Measurements from ENCODE around the gene OXTR.

Gene OXTR

DNA sequence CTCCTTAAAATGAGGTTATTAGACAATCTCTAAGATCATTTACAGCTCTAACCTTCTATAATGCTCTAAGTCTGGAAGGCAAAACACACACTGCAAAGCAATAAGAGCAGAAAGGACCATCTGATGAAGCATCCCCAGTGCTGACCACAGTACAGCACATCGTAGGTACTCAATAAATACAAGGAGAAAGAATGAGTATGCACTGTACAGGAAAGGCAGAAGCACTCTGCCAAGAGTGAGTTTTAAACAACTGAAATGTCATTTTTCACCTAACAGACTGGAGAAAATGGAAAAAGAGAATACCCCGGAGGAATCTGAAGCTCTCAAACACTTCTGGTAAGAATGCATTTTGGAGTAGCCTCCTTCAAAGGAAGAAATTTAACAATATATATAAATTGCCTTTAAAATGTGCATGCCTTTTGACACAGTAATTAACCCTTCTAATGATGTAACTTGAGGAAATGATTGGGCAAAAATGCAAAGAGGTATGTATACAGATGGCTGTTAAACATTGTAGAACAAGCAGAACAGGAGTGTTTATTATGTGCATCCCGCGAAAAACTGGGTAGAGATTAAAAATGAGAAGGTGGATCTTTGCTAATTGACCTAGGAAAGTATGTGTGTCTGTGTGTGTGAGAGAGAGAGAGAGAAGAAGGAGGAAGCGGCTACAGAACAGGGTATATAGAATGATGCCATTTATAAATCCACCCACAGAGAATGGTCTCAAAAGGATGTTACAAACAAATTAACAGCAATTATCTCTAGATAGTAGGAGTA is 8.0 kb upstream of the OXTR start:
- no peak for DNase-seq (ENCODE audit: low spot score)
- no peak overlapping the region for H3K4me3 Mint-ChIP-seq
- no peaks in the 10 kb centered on the region for H3K4me1 Mint-ChIP-seq (ENCODE audit: low read depth)
- H3K36me3 Mint-ChIP-seq (ENCODE audit: low read depth): no peaks in the 10 kb centered on the region
- no peak overlapping the region for H3K27ac Mint-ChIP-seq
- no peaks in the 10 kb centered on the region for H3K9me3 Mint-ChIP-seq
- H3K27me3 Mint-ChIP-seq (ENCODE audit: low read depth): no peaks in the 10 kb centered on the region

DNA sequence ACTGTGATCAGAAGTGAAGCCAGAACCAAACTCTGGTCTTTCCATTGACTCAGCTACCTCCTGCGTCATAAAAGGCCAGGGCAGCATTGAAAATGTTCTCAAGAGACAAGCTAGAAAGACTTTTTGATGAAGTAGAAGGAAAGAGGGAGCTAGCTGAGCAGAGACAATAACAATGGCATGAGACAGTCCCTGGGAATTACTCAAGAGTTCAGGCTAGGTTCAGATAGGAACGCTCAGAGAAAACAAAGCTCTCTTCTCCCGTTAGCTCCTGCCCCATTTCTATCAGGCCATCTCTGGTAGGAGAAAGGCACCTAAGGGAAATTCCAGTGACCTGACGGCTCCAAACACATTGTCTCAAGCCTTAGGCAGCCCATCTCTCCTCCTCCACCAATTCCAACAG is 7.0 kb upstream of the OXTR start:
- no peak for DNase-seq (ENCODE audit: low spot score)
- no peaks in the 10 kb centered on the region for H3K36me3 Mint-ChIP-seq (ENCODE audit: low read depth)
- H3K4me3 Mint-ChIP-seq: no peak overlapping the region
- H3K27ac Mint-ChIP-seq: no peak overlapping the region
- H3K4me1 Mint-ChIP-seq (ENCODE audit: low read depth): no peaks in the 10 kb centered on the region
- no peaks in the 10 kb centered on the region for H3K27me3 Mint-ChIP-seq (ENCODE audit: low read depth)
- no peaks in the 10 kb centered on the region for H3K9me3 Mint-ChIP-seq

DNA sequence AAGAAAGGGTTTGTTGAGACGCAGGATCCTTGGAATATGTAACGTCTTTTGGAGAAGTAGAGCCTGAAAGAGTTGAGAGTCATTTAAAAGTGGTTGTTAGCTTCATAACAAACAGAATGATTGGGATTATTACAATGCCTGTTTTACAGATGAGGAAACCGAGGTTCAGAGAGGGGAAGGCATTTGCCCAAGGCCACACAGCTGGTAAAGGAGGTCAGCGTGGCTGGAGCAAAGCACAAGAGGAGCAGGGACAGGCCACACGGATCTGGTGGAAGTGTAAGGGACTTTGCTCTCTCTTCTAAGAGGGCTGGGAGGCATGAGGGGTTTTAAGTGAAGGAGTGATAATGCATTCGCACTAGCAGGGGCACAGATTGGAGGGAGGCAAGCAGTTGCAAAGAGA is 6.2 kb upstream of the OXTR start:
- no peak overlapping the region for H3K27ac Mint-ChIP-seq
- H3K4me1 Mint-ChIP-seq (ENCODE audit: low read depth): no peaks in the 10 kb centered on the region
- H3K4me3 Mint-ChIP-seq: no peak overlapping the region
- H3K36me3 Mint-ChIP-seq (ENCODE audit: low read depth): no peaks in the 10 kb centered on the region
- peaks cover 3% of the 10 kb centered on the region for H3K27me3 Mint-ChIP-seq (ENCODE audit: low read depth)
- DNase-seq (ENCODE audit: low spot score): no peak
- no peaks in the 10 kb centered on the region for H3K9me3 Mint-ChIP-seq

GRCh38 chr3:8775181-8775580 is 5.8 kb upstream of the OXTR start:
- H3K36me3 Mint-ChIP-seq (ENCODE audit: low read depth): no peaks in the 10 kb centered on the region
- H3K9me3 Mint-ChIP-seq: no peaks in the 10 kb centered on the region
- no peaks in the 10 kb centered on the region for H3K4me1 Mint-ChIP-seq (ENCODE audit: low read depth)
- no peak overlapping the region for H3K27ac Mint-ChIP-seq
- DNase-seq (ENCODE audit: low spot score): no peak
- no peak overlapping the region for H3K4me3 Mint-ChIP-seq
- H3K27me3 Mint-ChIP-seq (ENCODE audit: low read depth): peaks cover 4% of the 10 kb centered on the region

- no peaks in the 10 kb centered on the region for H3K36me3 Mint-ChIP-seq (ENCODE audit: low read depth)
- H3K27me3 Mint-ChIP-seq (ENCODE audit: low read depth): peaks cover 15% of the 10 kb centered on the region
- no peak overlapping the region for H3K27ac Mint-ChIP-seq
- H3K4me3 Mint-ChIP-seq: no peak overlapping the region
- no peak for DNase-seq (ENCODE audit: low spot score)
- no peaks in the 10 kb centered on the region for H3K9me3 Mint-ChIP-seq
- H3K4me1 Mint-ChIP-seq (ENCODE audit: low read depth): peaks cover 5% of the 10 kb centered on the region
Measured at GRCh38 chr3:8773941-8774542, 4.6 kb upstream of the OXTR start.

DNA sequence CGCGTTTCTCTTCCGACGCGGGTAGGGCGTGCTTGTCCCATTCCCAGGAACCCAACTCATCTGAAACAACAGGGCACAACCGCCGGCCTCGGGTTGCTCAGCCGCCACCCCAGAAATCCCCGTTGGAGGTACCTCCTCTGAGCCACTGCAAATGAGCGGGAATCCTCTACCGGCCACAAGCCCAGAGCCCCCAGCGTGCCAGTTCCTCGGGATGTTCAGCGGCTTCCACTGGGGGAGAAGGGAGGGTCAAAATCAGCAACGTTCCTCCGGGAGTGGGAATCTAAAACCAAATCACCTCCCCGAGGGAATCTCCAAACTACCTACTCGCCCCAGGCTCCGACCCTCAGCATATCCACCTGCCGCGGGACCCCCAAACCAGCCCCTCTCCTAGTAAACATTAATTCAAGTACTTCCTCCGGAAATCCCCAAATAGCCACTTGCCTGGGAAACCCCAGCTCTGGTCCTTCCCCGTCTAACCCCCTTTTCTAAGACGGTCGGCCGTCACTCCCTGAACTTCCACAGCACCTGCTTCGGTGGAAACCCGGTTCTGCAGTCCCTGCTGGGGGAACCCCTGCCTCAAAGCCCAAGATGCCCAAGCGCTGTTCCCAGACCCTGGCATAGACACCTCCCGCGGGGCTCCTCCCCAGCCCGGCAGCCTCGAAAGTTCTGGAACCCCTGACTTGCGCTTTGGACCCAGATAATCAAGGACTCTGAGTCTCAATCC is 887 bp downstream of the OXTR start:
- H3K36me3 Mint-ChIP-seq (ENCODE audit: low read depth): no peaks in the 10 kb centered on the region
- DNase-seq (ENCODE audit: low spot score): no peak
- peaks cover 10% of the 10 kb centered on the region for H3K4me1 Mint-ChIP-seq (ENCODE audit: low read depth)
- H3K9me3 Mint-ChIP-seq: no peaks in the 10 kb centered on the region
- peaks cover 37% of the 10 kb centered on the region for H3K27me3 Mint-ChIP-seq (ENCODE audit: low read depth)
- no peak overlapping the region for H3K27ac Mint-ChIP-seq
- H3K4me3 Mint-ChIP-seq: peak overlapping the region; percentile 67

DNA sequence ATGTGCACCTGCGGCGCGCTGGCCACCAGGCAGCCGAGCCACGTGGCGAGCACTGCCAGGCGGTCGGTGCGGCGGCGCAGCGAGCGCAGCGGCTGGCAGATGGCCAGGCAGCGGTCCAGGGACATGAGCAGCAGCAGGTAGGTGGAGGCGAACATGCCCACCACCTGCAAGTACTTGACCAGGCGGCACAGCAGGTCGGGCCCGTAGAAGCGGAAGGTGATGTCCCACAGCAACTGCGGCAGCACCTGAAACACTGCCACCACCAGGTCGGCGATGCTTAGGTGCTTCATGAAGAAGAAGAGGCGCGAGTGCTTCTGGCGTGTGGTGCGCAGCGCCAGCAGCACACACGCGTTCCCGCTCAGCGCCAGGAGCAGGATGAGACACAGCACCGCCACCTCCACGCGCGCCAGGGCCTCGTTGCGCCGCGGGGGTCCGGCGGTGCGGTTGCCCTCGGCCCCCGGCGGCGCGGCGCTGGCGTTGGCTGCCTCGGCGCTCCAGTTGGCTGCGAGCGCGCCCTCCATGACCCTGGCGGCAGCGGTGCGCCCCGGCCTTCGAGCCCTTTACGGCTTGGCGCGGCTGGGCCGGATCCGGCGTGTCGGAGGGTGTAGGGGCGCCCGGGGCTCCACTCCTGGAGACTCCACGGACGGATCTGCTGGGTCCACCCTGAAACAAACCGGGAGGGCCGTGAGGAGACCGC is 1.6 kb downstream of the OXTR start:
- H3K36me3 Mint-ChIP-seq (ENCODE audit: low read depth): no peaks in the 10 kb centered on the region
- no peaks in the 10 kb centered on the region for H3K9me3 Mint-ChIP-seq
- H3K27me3 Mint-ChIP-seq (ENCODE audit: low read depth): peaks cover 37% of the 10 kb centered on the region
- H3K4me3 Mint-ChIP-seq: no peak overlapping the region
- peaks cover 10% of the 10 kb centered on the region for H3K4me1 Mint-ChIP-seq (ENCODE audit: low read depth)
- no peak overlapping the region for H3K27ac Mint-ChIP-seq
- no peak for DNase-seq (ENCODE audit: low spot score)

DNA sequence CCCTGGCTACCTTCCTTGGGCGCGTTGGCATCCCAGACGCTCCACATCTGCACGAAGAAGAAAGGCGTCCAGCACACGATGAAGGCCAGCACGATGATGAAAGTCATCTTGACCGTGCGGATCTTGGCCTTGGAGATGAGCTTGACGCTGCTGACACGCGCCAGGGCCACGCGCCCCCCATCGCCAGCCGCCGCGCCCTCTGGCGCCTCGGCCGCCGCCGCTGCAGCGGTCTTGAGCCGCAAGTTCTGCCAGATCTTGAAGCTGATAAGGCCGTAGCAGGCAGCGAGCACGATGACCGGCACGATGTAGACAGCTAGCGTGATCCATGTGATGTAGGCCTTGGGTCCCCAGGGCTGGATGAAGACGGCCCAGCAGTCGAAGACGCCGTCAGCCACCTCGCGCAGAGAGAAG is 2.2 kb downstream of the OXTR start:
- H3K36me3 Mint-ChIP-seq (ENCODE audit: low read depth): no peaks in the 10 kb centered on the region
- no peaks in the 10 kb centered on the region for H3K9me3 Mint-ChIP-seq
- peaks cover 37% of the 10 kb centered on the region for H3K27me3 Mint-ChIP-seq (ENCODE audit: low read depth)
- peaks cover 10% of the 10 kb centered on the region for H3K4me1 Mint-ChIP-seq (ENCODE audit: low read depth)
- no peak overlapping the region for H3K4me3 Mint-ChIP-seq
- no peak for DNase-seq (ENCODE audit: low spot score)
- no peak overlapping the region for H3K27ac Mint-ChIP-seq

- peaks cover 10% of the 10 kb centered on the region for H3K4me1 Mint-ChIP-seq (ENCODE audit: low read depth)
- no peaks in the 10 kb centered on the region for H3K36me3 Mint-ChIP-seq (ENCODE audit: low read depth)
- H3K27ac Mint-ChIP-seq: no peak overlapping the region
- no peak overlapping the region for H3K4me3 Mint-ChIP-seq
- peaks cover 34% of the 10 kb centered on the region for H3K27me3 Mint-ChIP-seq (ENCODE audit: low read depth)
- DNase-seq (ENCODE audit: low spot score): no peak
- H3K9me3 Mint-ChIP-seq: no peaks in the 10 kb centered on the region
Measured at GRCh38 chr3:8766148-8766547, 3.3 kb downstream of the OXTR start.

GRCh38 chr3:8765528-8765927 is 3.9 kb downstream of the OXTR start:
- Mint-ChIP-seq H3K27me3 (ENCODE audit: low read depth) (peaks cover 34% of the 10 kb centered on the region), H3K4me1 (ENCODE audit: low read depth) (peaks cover 10% of the 10 kb centered on the region), H3K4me3 (no peak overlapping the region), H3K9me3 (no peaks in the 10 kb centered on the region), H3K27ac (no peak overlapping the region), H3K36me3 (ENCODE audit: low read depth) (no peaks in the 10 kb centered on the region)
- DNase-seq (ENCODE audit: low spot score): no peak

DNA sequence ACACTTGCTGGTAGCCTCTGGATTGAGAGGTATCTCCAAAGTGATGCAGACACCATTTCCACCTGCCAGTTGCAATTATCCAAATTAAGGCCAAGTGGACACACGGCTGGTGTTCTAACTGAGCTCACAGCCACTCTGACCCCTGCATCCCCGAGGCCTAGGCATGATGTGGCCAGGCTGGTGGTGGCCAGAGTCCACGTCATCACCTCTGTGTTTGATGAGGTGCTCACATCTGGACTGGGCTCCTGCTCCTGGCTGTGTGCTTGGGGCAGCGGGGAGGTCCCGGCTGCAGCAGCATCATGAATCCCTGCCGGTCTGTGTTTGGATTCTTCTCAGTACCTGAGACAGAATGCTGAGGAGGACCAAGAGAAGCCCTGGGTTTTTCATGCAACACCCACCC is 4.9 kb downstream of the OXTR start:
- H3K27me3 Mint-ChIP-seq (ENCODE audit: low read depth): peaks cover 27% of the 10 kb centered on the region
- peaks cover 9% of the 10 kb centered on the region for H3K4me1 Mint-ChIP-seq (ENCODE audit: low read depth)
- H3K4me3 Mint-ChIP-seq: no peak overlapping the region
- H3K36me3 Mint-ChIP-seq (ENCODE audit: low read depth): no peaks in the 10 kb centered on the region
- H3K27ac Mint-ChIP-seq: no peak overlapping the region
- H3K9me3 Mint-ChIP-seq: no peaks in the 10 kb centered on the region
- no peak for DNase-seq (ENCODE audit: low spot score)

DNA sequence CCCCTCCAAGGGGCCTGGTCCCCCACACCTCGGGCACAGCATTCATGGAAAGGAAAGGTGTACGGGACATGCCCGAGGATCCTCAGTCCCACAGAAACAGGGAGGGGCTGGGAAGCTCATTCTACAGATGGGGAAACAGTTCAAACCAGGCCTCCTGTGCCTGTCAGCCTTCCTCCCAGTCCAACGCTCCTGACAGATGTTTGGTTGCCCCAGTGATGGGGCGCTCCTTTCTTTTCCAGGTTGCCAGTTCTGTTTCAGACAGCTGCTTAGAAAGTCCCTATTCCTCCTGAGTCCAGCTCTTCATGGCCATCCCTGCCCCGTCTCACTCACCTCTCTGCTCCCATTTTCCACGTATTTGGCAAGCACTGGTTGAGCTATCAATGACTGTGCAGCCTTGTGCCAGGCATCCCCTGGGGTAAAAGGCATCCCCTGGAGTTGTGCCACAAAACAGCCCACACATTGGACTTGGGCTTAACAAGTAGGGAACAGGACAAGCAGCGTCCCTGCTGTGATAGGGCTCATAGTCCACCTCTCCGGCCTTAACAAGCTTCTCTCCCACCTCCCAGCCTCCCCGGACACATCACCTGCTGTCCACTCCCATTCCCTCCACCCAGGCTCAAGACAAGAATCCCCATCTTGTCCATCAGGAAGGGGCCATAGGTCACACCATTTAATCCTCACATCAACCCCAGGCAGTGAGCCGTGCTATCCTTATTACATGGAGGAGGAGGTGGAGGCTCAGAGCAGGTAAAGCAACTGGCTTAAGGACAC is 6.6 kb downstream of the OXTR start:
- Mint-ChIP-seq H3K9me3 (no peaks in the 10 kb centered on the region), H3K27ac (no peak overlapping the region), H3K36me3 (ENCODE audit: low read depth) (no peaks in the 10 kb centered on the region), H3K4me3 (no peak overlapping the region), H3K4me1 (ENCODE audit: low read depth) (no peaks in the 10 kb centered on the region), H3K27me3 (ENCODE audit: low read depth) (peaks cover 12% of the 10 kb centered on the region)
- DNase-seq (ENCODE audit: low spot score): no peak

- H3K27ac Mint-ChIP-seq: no peak overlapping the region
- H3K36me3 Mint-ChIP-seq (ENCODE audit: low read depth): no peaks in the 10 kb centered on the region
- no peak for DNase-seq (ENCODE audit: low spot score)
- no peak overlapping the region for H3K4me3 Mint-ChIP-seq
- no peaks in the 10 kb centered on the region for H3K9me3 Mint-ChIP-seq
- peaks cover 7% of the 10 kb centered on the region for H3K27me3 Mint-ChIP-seq (ENCODE audit: low read depth)
- H3K4me1 Mint-ChIP-seq (ENCODE audit: low read depth): no peaks in the 10 kb centered on the region
Measured at GRCh38 chr3:8761866-8762265, 7.5 kb downstream of the OXTR start.

Measured in T-helper 2 cell treated with Interferon-gamma antibody and Interleukin-4, amounts not matched to agents 5 μg/mL and 100 μg/mL, for 36 hours (primary cell).